Body of pancreas (tissue), 4 donors: ENCODE results near the gene GPT2. TPM values are rescaled to one million over a fixed set of nuclear protein-coding genes. Genes with fewer than 3 reads are reported as not detected.
A peak's percentile ranks its signal among the peaks of the same experiment; 100 is the strongest.

Experiments used
- ATAC-seq: fragments of 150-250 bp; one replicate; pipeline ENCODE4 v1.9.1; 2016
- DNase-seq, 4 donors: peaks; one replicate each; pipeline ENCODE4 v3.0.0-alpha.2; 2019
- H3K27ac ChIP-seq, 4 donors: fragments of 200-600 bp; sonication (generic); 1 replicate in 3 of 4; 2 replicates in 1 of 4; pipeline versions ENCODE4 v1.5.1 to v1.6.1; 2016 to 2019; ENCODE audit warnings: mild to moderate bottlenecking in 1 of 4, mixed read lengths in 1 of 4, moderate library complexity in 1 of 4
- H3K27me3 ChIP-seq, 2 donors: fragments of 200-600 bp; sonication (generic); one replicate each; pipeline ENCODE4 v1.6.0; 2016; ENCODE audit warnings: mild to moderate bottlenecking in 1 of 2
- H3K36me3 ChIP-seq, 2 donors: fragments of 200-600 bp; sonication (generic); replicated peaks in 1 of 2; 2 replicates each; pipeline ENCODE4 v1.5.1; 2016; ENCODE audit warnings: low read depth in 2 of 2; ENCODE audit not compliant: insufficient read depth in 1 of 2
- H3K4me1 ChIP-seq: fragments of 200-600 bp; sonication (generic); one replicate; pipeline ENCODE4 v1.6.0; 2016
- H3K4me3 ChIP-seq, 2 donors: fragments of 200-600 bp; sonication (generic); 1 replicate in 1 of 2; 2 replicates in 1 of 2; pipeline ENCODE4 v1.5.1; 2016 to 2019
- H3K9me3 ChIP-seq, 3 donors: fragments of 200-600 bp; sonication (generic); 1 replicate in 2 of 3; 2 replicates in 1 of 3; pipeline ENCODE4 v1.5.1; 2016
- CTCF ChIP-seq, 7 experiments: fragments of 450-650 bp in 4 of 7; fragments of 200-600 bp in 3 of 7; sonication (generic) in 3 of 7; IDR thresholded peaks; one replicate each; pipeline ENCODE4 v1.5.1; 2016 to 2019; ENCODE audit warnings: antibody characterized with exemption in 7 of 7
- POLR2A ChIP-seq, 3 donors: fragments of 450-650 bp; IDR thresholded peaks; one replicate each; pipeline ENCODE4 v1.6.1; 2016; ENCODE audit warnings: antibody characterized with exemption in 3 of 3, mild to moderate bottlenecking in 2 of 3
- WGBS, 2 donors: methylation state at CpG; one replicate each; pipeline ENCODE4 v1.1.5; 2017; 5-methylcytosine and 5-hydroxymethylcytosine counted together
- intact Hi-C: fragments of 100-400 bp; cut with DNase I; formaldehyde crosslinking; loops from one replicate; pipeline ENCODE4 v1.15.1; 2023
- total RNA-seq, 2 donors: library from RNA; depleted of rRNA; stranded (reverse); fragments of >200 nt; gene quantifications; one replicate each; pipeline ENCODE4 v1.1.0, GENCODE V29; 2016

The GPT2 gene
- total RNA-seq, 2 donors from 2014 or later = 52.1 to 83.1 TPM

GRCh38 chr16:46911650-46912049 is 27.5 kb downstream of the GPT2 start:
- Histone ChIP-seq H3K36me3 (peaks cover 12 to 27% of the 10 kb centered on the region in 2 donors), H3K4me1 (peaks cover 21% of the 10 kb centered on the region), H3K27ac (no peak overlapping the region), H3K27me3 (no peaks in the 10 kb centered on the region), H3K9me3 (no peaks in the 10 kb centered on the region), H3K4me3 (no peak overlapping the region)
- 72 to 74% methylated on average over 4 of the region's 4 CpGs for WGBS, 2 donors
- intact Hi-C loops = no loop called here
- no peak for ATAC-seq
- TF ChIP-seq CTCF (IDR thresholded peaks at IDR 0.05) (no peak), POLR2A (IDR thresholded peaks at IDR 0.05) (no peak)
- DNase-seq = no peak

- H3K27me3 ChIP-seq = no peaks in the 10 kb centered on the region
- peak overlapping the region in 1 of 4 donors; percentile 21 for H3K27ac ChIP-seq
- intact Hi-C loops = no loop called here
- DNase-seq (no peak), ATAC-seq (no peak)
- WGBS, 2 donors = 83 to 94% methylated on average over 11 of the region's 11 CpGs
- no peaks in the 10 kb centered on the region for H3K9me3 ChIP-seq
- no peak overlapping the region for H3K4me3 ChIP-seq
- peaks cover 9 to 23% of the 10 kb centered on the region in 2 donors for H3K36me3 ChIP-seq
- peaks cover 29% of the 10 kb centered on the region for H3K4me1 ChIP-seq
- no peak for TF ChIP-seq POLR2A (IDR thresholded peaks at IDR 0.05)
- no peak for TF ChIP-seq CTCF (IDR thresholded peaks at IDR 0.05)
Measured at GRCh38 chr16:46914556-46915201, 30.5 kb downstream of the GPT2 start.

GRCh38 chr16:46915483-46916025 is 31.4 kb downstream of the GPT2 start:
- H3K4me1 ChIP-seq = peaks cover 38% of the 10 kb centered on the region
- DNase-seq (no peak), ATAC-seq (no peak)
- H3K27ac ChIP-seq = peak overlapping the region in 2 of 4 donors; percentile 13 to 21
- H3K27me3 ChIP-seq = no peaks in the 10 kb centered on the region
- TF ChIP-seq POLR2A (IDR thresholded peaks at IDR 0.05) = no peak
- no peak for TF ChIP-seq CTCF (IDR thresholded peaks at IDR 0.05)
- peaks cover 9 to 17% of the 10 kb centered on the region in 2 donors for H3K36me3 ChIP-seq
- 94 to 95% methylated on average over 2 of the region's 2 CpGs for WGBS, 2 donors
- H3K9me3 ChIP-seq = no peaks in the 10 kb centered on the region
- intact Hi-C loops = no loop called here
- H3K4me3 ChIP-seq = no peak overlapping the region

DNA sequence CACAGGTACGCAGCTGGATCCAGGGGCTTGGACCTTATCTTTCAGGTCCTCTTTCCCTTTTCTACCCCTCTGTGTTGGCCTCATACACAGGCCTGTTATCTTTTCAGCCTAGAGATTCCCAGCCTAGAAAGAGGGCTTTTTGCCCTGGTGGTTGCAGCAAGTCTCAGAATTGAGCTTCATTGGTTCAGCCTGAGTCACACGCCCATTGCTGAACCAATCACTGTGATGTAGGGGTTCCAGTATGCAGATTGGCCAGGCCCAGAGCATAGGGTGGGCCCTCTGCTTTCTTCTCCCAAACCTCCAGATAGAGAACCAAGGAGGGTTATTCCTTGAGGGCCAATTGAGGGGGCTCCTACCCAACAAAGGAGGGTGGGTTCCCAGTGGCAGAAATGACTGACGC is 32.8 kb downstream of the GPT2 start:
- DNase-seq (no peak), ATAC-seq (no peak)
- H3K4me3 ChIP-seq = no peak overlapping the region
- H3K36me3 ChIP-seq = peaks cover 7 to 17% of the 10 kb centered on the region in 2 donors
- no peaks in the 10 kb centered on the region for H3K9me3 ChIP-seq
- H3K27ac ChIP-seq = peak overlapping the region in 2 of 4 donors; percentile 18 to 64
- TF ChIP-seq POLR2A (IDR thresholded peaks at IDR 0.05) (no peak), CTCF (IDR thresholded peaks at IDR 0.05) (no peak)
- 79 to 89% methylated on average over 3 of the region's 3 CpGs for WGBS, 2 donors
- H3K27me3 ChIP-seq = no peaks in the 10 kb centered on the region
- intact Hi-C loops = no loop called here
- peaks cover 46% of the 10 kb centered on the region for H3K4me1 ChIP-seq

DNA sequence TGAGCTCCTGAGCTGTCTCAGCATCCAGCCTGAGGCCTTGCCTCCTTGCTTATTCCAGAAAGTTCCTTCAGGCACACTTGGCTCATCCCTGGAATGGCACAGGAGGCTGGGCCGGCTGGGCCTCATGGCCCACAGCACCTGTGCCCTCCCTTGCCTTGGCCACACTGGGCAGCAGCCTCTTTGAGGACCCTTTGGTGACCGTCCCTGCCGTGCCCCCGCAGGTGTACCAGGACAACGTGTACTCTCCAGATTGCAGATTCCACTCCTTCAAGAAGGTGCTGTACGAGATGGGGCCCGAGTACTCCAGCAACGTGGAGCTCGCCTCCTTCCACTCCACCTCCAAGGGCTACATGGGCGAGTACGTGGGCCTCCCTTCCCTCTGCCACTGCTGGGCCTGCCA is 34.2 kb downstream of the GPT2 start:
- H3K27ac ChIP-seq = peak overlapping the region; percentile 48 to 72 (median 66)
- peaks cover 52% of the 10 kb centered on the region for H3K4me1 ChIP-seq
- H3K36me3 ChIP-seq = peaks cover 0 to 16% of the 10 kb centered on the region in 2 donors
- ATAC-seq (no peak), DNase-seq (peak in 1 of 4 donors; percentile 17)
- TF ChIP-seq POLR2A (IDR thresholded peaks at IDR 0.05) (no peak), CTCF (IDR thresholded peaks at IDR 0.05) (no peak)
- 44 to 49% methylated on average over 8 to 11 of the region's 11 CpGs for WGBS, 2 donors
- no peak overlapping the region for H3K4me3 ChIP-seq
- intact Hi-C loops = no loop called here
- no peaks in the 10 kb centered on the region for H3K9me3 ChIP-seq
- no peaks in the 10 kb centered on the region for H3K27me3 ChIP-seq
